T-helper 1 cell treated with Interleukin-12 subunit alpha and Interleukin-12 subunit beta and Interleukin-4 antibody, amounts not matched to agents 30 μg/mL and 1 μg/mL, for 36 hours (primary cell): ENCODE measurements around the gene ANKRD63.

ENCODE experiments used
- H3K27ac Mint-ChIP-seq: one replicate; pipeline ENCODE4 v1.8.0; 2021; ENCODE audit warnings: mild to moderate bottlenecking, mixed read lengths
- H3K27me3 Mint-ChIP-seq: one replicate; pipeline ENCODE4 v1.8.0; 2021; ENCODE audit warnings: low read depth, mixed read lengths
- H3K36me3 Mint-ChIP-seq: one replicate; pipeline ENCODE4 v1.8.0; 2021; ENCODE audit warnings: low read depth, mixed read lengths
- H3K4me1 Mint-ChIP-seq: one replicate; pipeline ENCODE4 v1.8.0; 2021; ENCODE audit warnings: low read depth, mixed read lengths
- H3K4me3 Mint-ChIP-seq: one replicate; pipeline ENCODE4 v1.8.0; 2021; ENCODE audit warnings: mild to moderate bottlenecking, moderate library complexity, mixed read lengths
- H3K9me3 Mint-ChIP-seq: one replicate; pipeline ENCODE4 v1.8.0; 2021; ENCODE audit warnings: mixed read lengths

Gene ANKRD63

GRCh38 chr15:40244961-40245523, 37.8 kb downstream of the ANKRD63 start:
- Mint-ChIP-seq H3K27me3 (peaks cover 16% of the 10 kb centered on the region), H3K4me1 (peaks cover 5% of the 10 kb centered on the region), H3K4me3 (no peak overlapping the region), H3K36me3 (no peaks in the 10 kb centered on the region), H3K9me3 (no peaks in the 10 kb centered on the region), H3K27ac (no peak overlapping the region)

- Mint-ChIP-seq H3K27me3 (peaks cover 22% of the 10 kb centered on the region), H3K4me3 (no peak overlapping the region), H3K36me3 (no peaks in the 10 kb centered on the region), H3K9me3 (no peaks in the 10 kb centered on the region), H3K27ac (no peak overlapping the region), H3K4me1 (peaks cover 8% of the 10 kb centered on the region)
Measured at GRCh38 chr15:40243126-40243810, 39.6 kb downstream of the ANKRD63 start.

GRCh38 chr15:40242601-40243000, 40.3 kb downstream of the ANKRD63 start:
- Mint-ChIP-seq H3K4me1 (peaks cover 11% of the 10 kb centered on the region), H3K36me3 (no peaks in the 10 kb centered on the region), H3K9me3 (no peaks in the 10 kb centered on the region), H3K27ac (no peak overlapping the region), H3K4me3 (no peak overlapping the region), H3K27me3 (peaks cover 29% of the 10 kb centered on the region)

GRCh38 chr15:40242213-40242599, 40.7 kb downstream of the ANKRD63 start:
- H3K36me3 Mint-ChIP-seq, result no peaks in the 10 kb centered on the region

GRCh38 chr15:40241269-40242212, 41.3 kb downstream of the ANKRD63 start:
- Mint-ChIP-seq H3K27me3 (peaks cover 33% of the 10 kb centered on the region), H3K4me1 (peaks cover 11% of the 10 kb centered on the region), H3K36me3 (no peaks in the 10 kb centered on the region), H3K4me3 (no peak overlapping the region), H3K9me3 (no peaks in the 10 kb centered on the region), H3K27ac (no peak overlapping the region)

More at GRCh38 chr15:40242213-40242599, 40.7 kb downstream of the ANKRD63 start:
- peaks cover 11% of the 10 kb centered on the region for H3K4me1 Mint-ChIP-seq
- no peak overlapping the region for H3K27ac Mint-ChIP-seq
- H3K9me3 Mint-ChIP-seq, result no peaks in the 10 kb centered on the region
- H3K27me3 Mint-ChIP-seq, result peaks cover 30% of the 10 kb centered on the region
- no peak overlapping the region for H3K4me3 Mint-ChIP-seq

- H3K36me3 Mint-ChIP-seq, result no peaks in the 10 kb centered on the region
- H3K4me3 Mint-ChIP-seq, result no peak overlapping the region
- peaks cover 11% of the 10 kb centered on the region for H3K4me1 Mint-ChIP-seq
- H3K9me3 Mint-ChIP-seq, result no peaks in the 10 kb centered on the region
- H3K27me3 Mint-ChIP-seq, result peaks cover 30% of the 10 kb centered on the region
- H3K27ac Mint-ChIP-seq, result no peak overlapping the region
Measured at GRCh38 chr15:40240619-40241221, 42.1 kb downstream of the ANKRD63 start.

GRCh38 chr15:40239693-40240618, 42.9 kb downstream of the ANKRD63 start:
- peaks cover 30% of the 10 kb centered on the region for H3K27me3 Mint-ChIP-seq
- peaks cover 11% of the 10 kb centered on the region for H3K4me1 Mint-ChIP-seq
- no peak overlapping the region for H3K4me3 Mint-ChIP-seq
- no peaks in the 10 kb centered on the region for H3K9me3 Mint-ChIP-seq
- no peak overlapping the region for H3K27ac Mint-ChIP-seq
- H3K36me3 Mint-ChIP-seq, result no peaks in the 10 kb centered on the region

- H3K27me3 Mint-ChIP-seq, result peaks cover 30% of the 10 kb centered on the region
- H3K27ac Mint-ChIP-seq, result no peak overlapping the region
- no peak overlapping the region for H3K4me3 Mint-ChIP-seq
- H3K4me1 Mint-ChIP-seq, result peaks cover 11% of the 10 kb centered on the region
- H3K9me3 Mint-ChIP-seq, result no peaks in the 10 kb centered on the region
- H3K36me3 Mint-ChIP-seq, result no peaks in the 10 kb centered on the region
Measured at GRCh38 chr15:40239404-40239692, 43.5 kb downstream of the ANKRD63 start.

GRCh38 chr15:40238532-40239403, 44.1 kb downstream of the ANKRD63 start, which contains the start of gene PAK6:
TSS of gene PAK6 (plus strand) at chr15:40239063. CDS start at chr15:40264786, 25,723 bp downstream.
- Mint-ChIP-seq H3K36me3 (no peaks in the 10 kb centered on the region), H3K27me3 (peaks cover 30% of the 10 kb centered on the region), H3K4me1 (peaks cover 11% of the 10 kb centered on the region), H3K4me3 (no peak within 1 kb of the TSS), H3K9me3 (no peaks in the 10 kb centered on the region), H3K27ac (no peak within 1 kb of the TSS)

GRCh38 chr15:40235201-40235885, 47.5 kb downstream of the ANKRD63 start:
- H3K9me3 Mint-ChIP-seq, result no peaks in the 10 kb centered on the region
- H3K27ac Mint-ChIP-seq, result no peak overlapping the region
- H3K36me3 Mint-ChIP-seq, result peaks cover 2% of the 10 kb centered on the region
- no peak overlapping the region for H3K4me3 Mint-ChIP-seq
- peaks cover 5% of the 10 kb centered on the region for H3K4me1 Mint-ChIP-seq
- H3K27me3 Mint-ChIP-seq, result peaks cover 25% of the 10 kb centered on the region

- Mint-ChIP-seq H3K27me3 (peaks cover 24% of the 10 kb centered on the region), H3K4me3 (no peak overlapping the region), H3K27ac (no peak overlapping the region), H3K4me1 (peaks cover 5% of the 10 kb centered on the region), H3K9me3 (no peaks in the 10 kb centered on the region), H3K36me3 (peaks cover 4% of the 10 kb centered on the region)
Measured at GRCh38 chr15:40234783-40235182, 48.1 kb downstream of the ANKRD63 start.

- H3K27ac Mint-ChIP-seq, result no peak overlapping the region
- H3K4me3 Mint-ChIP-seq, result no peak overlapping the region
- H3K36me3 Mint-ChIP-seq, result peaks cover 6% of the 10 kb centered on the region
- peaks cover 3% of the 10 kb centered on the region for H3K4me1 Mint-ChIP-seq
- peaks cover 18% of the 10 kb centered on the region for H3K27me3 Mint-ChIP-seq
- no peaks in the 10 kb centered on the region for H3K9me3 Mint-ChIP-seq
Measured at GRCh38 chr15:40233727-40234577, 48.9 kb downstream of the ANKRD63 start.
